OCI-LY7 (cell line): Measurements from ENCODE around the gene CRACR2B. TPM values are rescaled to one million over a fixed set of nuclear protein-coding genes. Genes with fewer than 3 reads are reported as not detected.

Experiments used
- BruUV-seq: library from RNA; stranded (reverse); fragments of 400-500 nt; replicated peaks from 2 replicates; lab custom pipeline; 2021; lab: Mats Ljungman, UMichigan
- CTCF ChIA-PET: fragments of 300-600 bp; sonication (Branson Sonifier 250); formaldehyde crosslinking; loops from one replicate; lab custom pipeline; 2022; ENCODE audit warnings: antibody characterized with exemption; ENCODE audit not compliant: unreplicated experiment; lab: Charles Lee
- POLR2A ChIA-PET: fragments of 300-600 bp; sonication (Branson Sonifier 250); formaldehyde crosslinking; loops from one replicate; lab custom pipeline; 2022; ENCODE audit warnings: antibody characterized with exemption; lab: Charles Lee
- DNase-seq: peaks from one replicate; pipeline ENCODE4 v3.0.0-alpha.2; 2015; ENCODE audit warnings: low spot score
- H2AFZ ChIP-seq: fragments of 200-600 bp; sonication (generic), shearing (Covaris generic); 2 replicates; pipeline ENCODE4 v1.6.1; 2014; ENCODE audit warnings: mild to moderate bottlenecking, antibody characterized with exemption, low read length, moderate library complexity
- H3K27ac ChIP-seq: fragments of 200-600 bp; sonication (generic); 2 replicates; pipeline ENCODE4 v1.5.1; 2014; ENCODE audit warnings: mixed run types, low read depth, mild to moderate bottlenecking, moderate library complexity, low read length, inconsistent platforms; ENCODE audit not compliant: poor library complexity, severe bottlenecking
- H3K36me3 ChIP-seq: fragments of 200-600 bp; sonication (generic); 2 replicates; pipeline ENCODE4 v1.6.1; 2014; ENCODE audit warnings: mild to moderate bottlenecking, antibody characterized with exemption, low read length, moderate library complexity, mixed read lengths; ENCODE audit not compliant: insufficient read depth
- H3K4me1 ChIP-seq: fragments of 200-600 bp; sonication (generic); 2 replicates; pipeline ENCODE4 v1.5.1; 2014; ENCODE audit warnings: mild to moderate bottlenecking, low read length; ENCODE audit not compliant: insufficient read depth, poor library complexity, severe bottlenecking
- H3K4me2 ChIP-seq: fragments of 200-600 bp; sonication (generic); 2 replicates; pipeline ENCODE4 v1.6.1; 2014; ENCODE audit warnings: mild to moderate bottlenecking, low read length
- H3K4me3 ChIP-seq: fragments of 200-600 bp; sonication (generic); 2 replicates; pipeline ENCODE4 v1.5.1; 2014; ENCODE audit warnings: mild to moderate bottlenecking, low read depth, low read length; ENCODE audit not compliant: poor library complexity, severe bottlenecking
- H3K79me2 ChIP-seq: fragments of 200-600 bp; sonication (generic); 2 replicates; pipeline ENCODE4 v1.6.1; 2016; ENCODE audit warnings: low read depth, mild to moderate bottlenecking, low read length, moderate library complexity, mixed read lengths; ENCODE audit not compliant: insufficient read depth
- H3K9me2 ChIP-seq: fragments of 200-600 bp; sonication (generic); 2 replicates; pipeline ENCODE4 v1.6.1; 2016; ENCODE audit warnings: mild to moderate bottlenecking, low read length, mixed read lengths; ENCODE audit not compliant: insufficient read depth
- H3K9me3 ChIP-seq: fragments of 200-600 bp; sonication (generic); 2 replicates; pipeline ENCODE4 v1.6.1; 2014; ENCODE audit warnings: mild to moderate bottlenecking, mixed run types, low read length, mixed read lengths
- H4K20me1 ChIP-seq: fragments of 200-600 bp; sonication (generic); 2 replicates; pipeline ENCODE4 v1.6.1; 2014; ENCODE audit warnings: mild to moderate bottlenecking, antibody characterized with exemption, low read length, moderate library complexity, mixed read lengths; ENCODE audit not compliant: insufficient read depth
- EZH2phosphoT487 ChIP-seq: fragments of 200-600 bp; sonication (generic); IDR thresholded peaks from 2 replicates; pipeline ENCODE4 v1.6.1; 2018; ENCODE audit warnings: low read depth, borderline replicate concordance, mild to moderate bottlenecking, mixed run types, antibody characterized with exemption, low read length, moderate library complexity, mixed read lengths
- intact Hi-C: fragments of 100-400 bp; cut with micrococcal nuclease; formaldehyde crosslinking; loops from one replicate; pipeline ENCODE4 v1.10.0; 2022; ENCODE audit not compliant: unreplicated experiment
- total RNA-seq, 2 experiments: library from RNA; depleted of rRNA in 1 of 2; stranded (reverse); fragments of >200 nt in 1 of 2; shearing (Covaris generic) in 1 of 2; gene quantifications; 2 replicates each; pipeline ENCODE4 v1.2.3, GENCODE V29; 2014 to 2022
- TF ChIP-seq, protein P1 (sequence below): fragments of 200-600 bp; sonication (generic); conservative IDR thresholded peaks from 2 replicates; pipeline ENCODE4 v1.5.1; 2014; ENCODE audit warnings: mild to moderate bottlenecking, antibody characterized with exemption, low read length, moderate library complexity, mixed read lengths

The CRACR2B gene
- total RNA-seq, 2 experiments from 2014 or later, result 2.8 to 20.1 TPM

DNA sequence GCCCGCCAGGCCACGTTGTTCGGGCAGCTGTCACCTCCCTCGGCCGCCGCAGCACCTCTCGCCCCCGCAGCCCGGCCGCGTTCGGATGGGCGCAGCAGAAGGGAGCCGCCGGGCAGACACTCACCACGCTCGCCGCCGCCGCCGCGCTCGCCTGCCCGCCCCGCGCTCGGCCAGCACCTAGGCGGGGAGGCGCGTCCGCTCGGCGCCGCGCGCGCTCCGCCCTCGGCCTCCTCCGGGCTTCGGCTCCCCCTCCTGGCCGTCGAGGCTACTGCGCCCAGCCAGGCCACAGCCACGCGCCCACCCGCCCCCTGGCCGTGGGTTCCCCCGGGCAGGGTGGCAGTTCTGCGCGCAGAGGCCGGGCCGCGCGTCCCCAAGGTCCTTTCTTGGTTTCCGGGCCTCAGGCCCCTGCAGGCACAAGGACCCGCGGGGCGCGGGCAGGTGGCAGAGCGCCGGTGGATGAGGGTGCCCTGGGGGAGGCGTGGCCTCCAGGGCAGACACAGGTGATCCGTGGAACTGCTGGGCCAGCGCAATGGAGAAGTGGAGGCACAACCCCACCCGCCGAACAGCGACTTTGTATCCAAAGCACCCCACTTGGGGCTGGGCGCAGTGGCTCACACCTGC lies 29.5 kb upstream of the CRACR2B start, which contains the start of gene SLC25A22:
TSS of gene SLC25A22 (minus strand) at position 189 of the 621 bp plus-strand sequence. CDS start 3,275 bp downstream, outside the sequence.
- Histone ChIP-seq H3K79me2 (peaks cover 8% of the 10 kb centered on the region; the same call in 1 of the 2 replicates), H3K36me3 (peaks cover 39% of the 10 kb centered on the region; the same call in 1 of the 2 replicates), H4K20me1 (no peaks in the 10 kb centered on the region), H3K9me3 (no peaks in the 10 kb centered on the region), H3K27ac (peak within 1 kb of the TSS; percentile 75), H3K4me3 (peak within 1 kb of the TSS; percentile 93), H2AFZ (peak within 1 kb of the TSS; percentile 51; the same call in 1 of the 2 replicates), H3K9me2 (no peaks in the 10 kb centered on the region), H3K4me2 (peak within 1 kb of the TSS; percentile 98), H3K4me1 (peaks cover 20% of the 10 kb centered on the region)
- peak; percentile 88 for DNase-seq
- TF ChIP-seq, protein P1, sequence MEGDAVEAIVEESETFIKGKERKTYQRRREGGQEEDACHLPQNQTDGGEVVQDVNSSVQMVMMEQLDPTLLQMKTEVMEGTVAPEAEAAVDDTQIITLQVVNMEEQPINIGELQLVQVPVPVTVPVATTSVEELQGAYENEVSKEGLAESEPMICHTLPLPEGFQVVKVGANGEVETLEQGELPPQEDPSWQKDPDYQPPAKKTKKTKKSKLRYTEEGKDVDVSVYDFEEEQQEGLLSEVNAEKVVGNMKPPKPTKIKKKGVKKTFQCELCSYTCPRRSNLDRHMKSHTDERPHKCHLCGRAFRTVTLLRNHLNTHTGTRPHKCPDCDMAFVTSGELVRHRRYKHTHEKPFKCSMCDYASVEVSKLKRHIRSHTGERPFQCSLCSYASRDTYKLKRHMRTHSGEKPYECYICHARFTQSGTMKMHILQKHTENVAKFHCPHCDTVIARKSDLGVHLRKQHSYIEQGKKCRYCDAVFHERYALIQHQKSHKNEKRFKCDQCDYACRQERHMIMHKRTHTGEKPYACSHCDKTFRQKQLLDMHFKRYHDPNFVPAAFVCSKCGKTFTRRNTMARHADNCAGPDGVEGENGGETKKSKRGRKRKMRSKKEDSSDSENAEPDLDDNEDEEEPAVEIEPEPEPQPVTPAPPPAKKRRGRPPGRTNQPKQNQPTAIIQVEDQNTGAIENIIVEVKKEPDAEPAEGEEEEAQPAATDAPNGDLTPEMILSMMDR, result peak; percentile 73
- no peak for TF ChIP-seq EZH2phosphoT487
- intact Hi-C loops, result loop anchor here (5.0 kb wide), 2 partner anchors 51 to 231 kb away; partner anchors contain the start of gene TALDO1
- ChIA-PET POLR2A (no interaction called here), CTCF (no interaction called here)
- BruUV-seq, result no TSS peak

DNA sequence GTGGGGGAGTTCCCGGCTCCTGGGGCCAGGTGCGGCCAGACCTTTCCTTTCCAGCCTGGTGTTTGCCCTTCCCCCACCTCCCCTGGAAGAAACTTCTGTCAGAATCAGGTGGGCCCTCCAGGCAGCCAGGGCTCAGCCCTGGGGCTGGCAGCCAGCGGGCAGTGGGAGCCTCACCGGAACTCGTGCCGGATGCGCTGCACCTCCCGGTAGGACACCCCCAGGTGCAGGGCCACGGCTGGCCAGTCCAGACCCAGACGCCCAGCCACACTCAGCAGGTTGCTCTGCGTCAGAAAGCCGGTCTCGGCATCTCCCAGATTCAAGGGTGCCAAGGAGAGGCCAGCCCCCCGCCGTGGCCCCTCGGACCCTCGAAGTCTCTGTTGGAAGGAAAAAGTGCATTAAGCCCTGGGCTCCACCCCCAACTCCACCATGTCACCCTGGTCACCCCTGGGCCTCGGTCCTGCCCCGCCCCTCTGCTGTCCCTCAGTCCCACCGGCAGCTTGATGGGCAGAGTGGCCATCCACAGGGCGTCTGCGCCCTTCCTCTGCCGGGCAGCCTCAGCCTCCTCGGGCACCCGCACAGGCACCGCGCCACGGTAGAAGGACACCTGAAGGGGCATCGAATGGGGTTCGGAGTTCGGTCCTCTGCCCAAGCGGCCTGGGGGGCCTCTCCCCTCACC lies 27.9 kb upstream of the CRACR2B start:
- Histone ChIP-seq H3K4me1 (peaks cover 32% of the 10 kb centered on the region), H3K9me3 (no peaks in the 10 kb centered on the region), H3K79me2 (peaks cover 8% of the 10 kb centered on the region; the same call in 1 of the 2 replicates), H3K36me3 (peaks cover 31% of the 10 kb centered on the region; the same call in 1 of the 2 replicates), H3K27ac (no peak overlapping the region), H4K20me1 (no peaks in the 10 kb centered on the region), H2AFZ (no peak overlapping the region), H3K9me2 (no peaks in the 10 kb centered on the region), H3K4me3 (no peak overlapping the region), H3K4me2 (no peak overlapping the region)
- no peak for DNase-seq
- ChIA-PET CTCF (no interaction called here), POLR2A (interaction anchor here (0.6 kb wide), 1 partner anchor 10 kb away, joined by 6 read pairs; no protein-coding TSS in a partner anchor)
- BruUV-seq, result no TSS peak
- intact Hi-C loops, result loop anchor here (5.0 kb wide), 2 partner anchors 52 to 232 kb away; partner anchors contain the start of gene TALDO1
- no peak for TF ChIP-seq EZH2phosphoT487
- TF ChIP-seq, protein P1, result no peak
